Measurements from ENCODE around the gene TARBP2. TPM values are rescaled to one million over a fixed set of nuclear protein-coding genes. Genes with fewer than 3 reads are reported as not detected.

The TARBP2 gene
- total RNA-seq, 1 donor from 2014 or later: 12.9 TPM

GRCh38 chr12:53507603-53507885 lies 6.5 kb downstream of the TARBP2 start:
- H3K36me3 ChIP-seq: peaks cover 62% of the 10 kb centered on the region
- no peaks in the 10 kb centered on the region for H3K27me3 ChIP-seq (ENCODE audit: low read depth)
- H3K27ac ChIP-seq (replicated peaks): no peak overlapping the region
- intact Hi-C loops (cut with micrococcal nuclease): no loop called here
- no peak overlapping the region for H3K4me3 ChIP-seq
- peaks cover 23% of the 10 kb centered on the region for H3K4me1 ChIP-seq
- no peak for TF ChIP-seq CTCF (IDR thresholded peaks at IDR 0.05; ENCODE audit: borderline replicate concordance)
- H3K9me3 ChIP-seq (replicated peaks): no peaks in the 10 kb centered on the region
- no peak for DNase-seq

GRCh38 chr12:53508534-53509170 lies 7.6 kb downstream of the TARBP2 start:
- Histone ChIP-seq H3K4me1 (peaks cover 12% of the 10 kb centered on the region), H3K4me3 (no peak overlapping the region), H3K9me3 (replicated peaks) (no peaks in the 10 kb centered on the region), H3K36me3 (peaks cover 73% of the 10 kb centered on the region), H3K27me3 (ENCODE audit: low read depth) (no peaks in the 10 kb centered on the region), H3K27ac (replicated peaks) (peak overlapping the region; percentile 72)
- DNase-seq: peak; percentile 82
- TF ChIP-seq CTCF (IDR thresholded peaks at IDR 0.05; ENCODE audit: borderline replicate concordance): peak; percentile 96
- intact Hi-C loops (cut with micrococcal nuclease): loop anchor here (2.0 kb wide), 1 partner anchor 156 kb away; no protein-coding TSS in a partner anchor

GRCh38 chr12:53510181-53510812 lies 9.2 kb downstream of the TARBP2 start:
- TF ChIP-seq CTCF (IDR thresholded peaks at IDR 0.05; ENCODE audit: borderline replicate concordance): no peak
- H3K4me3 ChIP-seq: no peak overlapping the region
- no peak for DNase-seq
- H3K27ac ChIP-seq (replicated peaks): no peak overlapping the region
- peaks cover 11% of the 10 kb centered on the region for H3K4me1 ChIP-seq
- no peaks in the 10 kb centered on the region for H3K27me3 ChIP-seq (ENCODE audit: low read depth)
- intact Hi-C loops (cut with micrococcal nuclease): no loop called here
- H3K36me3 ChIP-seq: peaks cover 76% of the 10 kb centered on the region
- H3K9me3 ChIP-seq (replicated peaks): no peaks in the 10 kb centered on the region

- H3K9me3 ChIP-seq (replicated peaks): no peaks in the 10 kb centered on the region
- no peak for TF ChIP-seq CTCF (IDR thresholded peaks at IDR 0.05; ENCODE audit: borderline replicate concordance)
- no peaks in the 10 kb centered on the region for H3K27me3 ChIP-seq (ENCODE audit: low read depth)
- DNase-seq: no peak
- peaks cover 3% of the 10 kb centered on the region for H3K4me1 ChIP-seq
- no peak overlapping the region for H3K4me3 ChIP-seq
- no peak overlapping the region for H3K27ac ChIP-seq (replicated peaks)
- intact Hi-C loops (cut with micrococcal nuclease): no loop called here
- peaks cover 90% of the 10 kb centered on the region for H3K36me3 ChIP-seq
These were observed 12.8 kb downstream of the TARBP2 start for GRCh38 chr12:53513712-53514410.

GRCh38 chr12:53514628-53515290 lies 13.7 kb downstream of the TARBP2 start:
- no peak for DNase-seq
- no peak for TF ChIP-seq CTCF (IDR thresholded peaks at IDR 0.05; ENCODE audit: borderline replicate concordance)
- no peak overlapping the region for H3K4me3 ChIP-seq
- H3K27ac ChIP-seq (replicated peaks): no peak overlapping the region
- no peaks in the 10 kb centered on the region for H3K9me3 ChIP-seq (replicated peaks)
- H3K4me1 ChIP-seq: no peaks in the 10 kb centered on the region
- no peaks in the 10 kb centered on the region for H3K27me3 ChIP-seq (ENCODE audit: low read depth)
- intact Hi-C loops (cut with micrococcal nuclease): no loop called here
- peaks cover 99% of the 10 kb centered on the region for H3K36me3 ChIP-seq

Data from left ventricle myocardium inferior (tissue), 1 donor.